ENCODE results near the gene GXYLT2. TPM values are rescaled to one million over a fixed set of nuclear protein-coding genes. Genes with fewer than 3 reads are reported as not detected.

GXYLT2 gene
- total and polyA plus RNA-seq, 10 of the 15 experiments (the other 5 are each of a cell fraction or from before 2014, with no cell fraction given): 0.27 to 2.6 (median 0.78) TPM

DNA sequence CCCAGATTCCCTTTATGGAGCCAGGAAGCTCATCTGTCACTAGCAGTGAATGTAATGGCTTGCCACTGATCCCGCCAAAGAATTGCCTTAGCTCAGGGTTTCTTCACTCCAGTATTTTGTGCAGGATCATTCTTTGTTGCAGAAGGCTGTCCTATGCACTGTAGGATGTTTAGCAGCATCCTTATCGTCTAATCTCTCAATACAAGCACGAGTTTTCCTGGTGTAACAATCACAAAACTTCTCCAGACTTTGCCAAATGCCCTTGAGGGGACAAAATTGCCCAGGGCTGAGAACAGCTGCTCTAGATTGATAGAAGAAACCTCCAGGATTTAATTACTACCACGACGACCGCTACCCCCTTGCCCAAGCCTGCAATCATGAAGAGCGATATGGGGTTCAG lies 32.8 kb upstream of the GXYLT2 start:
- no peaks in the 10 kb centered on the region for H3K27me3 ChIP-seq (replicated peaks in 1 of 2; ENCODE audit: control insufficient read depth in 2 of 2, insufficient read depth in 2 of 2, low read length in 1 of 2)
- no peak overlapping the region for H3K27ac ChIP-seq (ENCODE audit: control insufficient read depth, insufficient read depth)
- ATAC-seq: no peak
- RAD21 ChIA-PET (ENCODE audit: unreplicated experiment): no interaction called here
- no peaks in the 10 kb centered on the region for H3K79me2 ChIP-seq (ENCODE audit: control insufficient read depth, insufficient read depth, low read length)
- no peak overlapping the region for H2AFZ ChIP-seq (ENCODE audit: control insufficient read depth, low read depth, low read length)
- POLR2A ChIA-PET: no interaction called here
- H3K9me3 ChIP-seq (replicated peaks; ENCODE audit: control insufficient read depth, insufficient read depth, low read length): no peaks in the 10 kb centered on the region
- no peak overlapping the region for H3K9ac ChIP-seq (ENCODE audit: control insufficient read depth, insufficient read depth, low read length)
- in situ Hi-C loops (cut with MboI) (loop anchor here (10.0 kb wide), 1 partner anchor 200 kb away; no protein-coding TSS in a partner anchor), intact Hi-C loops (cut with micrococcal nuclease; ENCODE audit: unreplicated experiment) (no loop called here)
- CTCF ChIA-PET: interaction anchor here (0.9 to 1.5 kb wide), 2 partner anchors 37 to 201 kb away, joined by 3 to 5 read pairs; no protein-coding TSS in a partner anchor
- no peak for DNase-seq (ENCODE audit: low read depth, low spot score)
- no peaks in the 10 kb centered on the region for H3K36me3 ChIP-seq (ENCODE audit: control insufficient read depth in 2 of 2, insufficient read depth in 2 of 2, low read length in 1 of 2)
- TF ChIP-seq FOXK2 (IDR thresholded peaks at IDR 0.05) (no peak), CBFB (IDR thresholded peaks at IDR 0.05; ENCODE audit: low read depth) (no peak), ZNF622 (IDR thresholded peaks at IDR 0.05) (no peak), RUNX3 (IDR thresholded peaks at IDR 0.05; ENCODE audit: low read length) (no peak), YBX1 (IDR thresholded peaks at IDR 0.05) (no peak), RAD51 (IDR thresholded peaks at IDR 0.05) (no peak)
- no peak overlapping the region for H3K4me3 ChIP-seq
- BruUV-seq (replicated peaks): no TSS peak
- SMC1A ChIA-PET (ENCODE audit: uncharacterized antibody, unreplicated experiment): no interaction called here
- no peak overlapping the region for H3K4me2 ChIP-seq (ENCODE audit: control insufficient read depth, insufficient read depth)
- no peak for FAIRE-seq
- H3K4me1 ChIP-seq (ENCODE audit: control insufficient read depth, insufficient read depth, low read length): peaks cover 16% of the 10 kb centered on the region
- H4K20me1 ChIP-seq (ENCODE audit: control insufficient read depth, insufficient read depth): no peaks in the 10 kb centered on the region
- WGBS (ENCODE audit: insufficient coverage, insufficient replicate concordance, low lambda C conversion rate, missing lambda C conversion rate): 66% methylated on average over 7 of the region's 7 CpGs

DNA sequence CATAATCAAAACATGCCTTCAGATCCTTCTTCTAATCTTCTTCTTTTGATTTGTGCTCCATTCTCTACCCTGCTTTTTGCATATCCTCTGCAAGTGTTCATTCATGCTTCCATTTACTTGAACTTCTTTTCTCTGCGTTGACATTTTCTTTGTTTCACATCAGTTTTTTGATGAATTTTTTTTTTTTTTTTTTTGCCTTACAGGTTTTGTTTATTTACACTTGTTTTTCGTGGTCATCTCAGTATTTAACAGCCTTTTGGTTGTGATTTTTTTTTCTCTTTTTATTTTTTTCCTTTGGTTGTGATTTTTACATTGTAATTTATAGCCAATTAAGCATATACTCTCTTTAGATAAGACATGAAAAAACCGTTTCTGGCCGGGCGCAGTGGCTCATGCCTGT lies 27.8 kb upstream of the GXYLT2 start:
- no peak overlapping the region for H3K4me2 ChIP-seq (ENCODE audit: control insufficient read depth, insufficient read depth)
- SMC1A ChIA-PET (ENCODE audit: uncharacterized antibody, unreplicated experiment): interaction anchor here (1.7 kb wide), 1 partner anchor 9 kb away, joined by 11 read pairs; no protein-coding TSS in a partner anchor
- FAIRE-seq (no peak), ATAC-seq (no peak), DNase-seq (ENCODE audit: low read depth, low spot score) (no peak)
- no peaks in the 10 kb centered on the region for H3K27me3 ChIP-seq (replicated peaks in 1 of 2; ENCODE audit: control insufficient read depth in 2 of 2, insufficient read depth in 2 of 2, low read length in 1 of 2)
- intact Hi-C loops (cut with micrococcal nuclease; ENCODE audit: unreplicated experiment) (no loop called here), in situ Hi-C loops (cut with MboI) (no loop called here)
- H3K79me2 ChIP-seq (ENCODE audit: control insufficient read depth, insufficient read depth, low read length): no peaks in the 10 kb centered on the region
- no peaks in the 10 kb centered on the region for H3K36me3 ChIP-seq (ENCODE audit: control insufficient read depth in 2 of 2, insufficient read depth in 2 of 2, low read length in 1 of 2)
- H2AFZ ChIP-seq (ENCODE audit: control insufficient read depth, low read depth, low read length): no peak overlapping the region
- no peaks in the 10 kb centered on the region for H3K9me3 ChIP-seq (replicated peaks; ENCODE audit: control insufficient read depth, insufficient read depth, low read length)
- no peaks in the 10 kb centered on the region for H4K20me1 ChIP-seq (ENCODE audit: control insufficient read depth, insufficient read depth)
- TF ChIP-seq ZNF274 (IDR thresholded peaks at IDR 0.05; ENCODE audit: insufficient read depth, insufficient read length) (no peak), SREBF1 (IDR thresholded peaks at IDR 0.05; ENCODE audit: low read length) (no peak), SREBF2 (IDR thresholded peaks at IDR 0.05; ENCODE audit: low read length) (no peak)
- TF ChIP-seq, protein P1, sequence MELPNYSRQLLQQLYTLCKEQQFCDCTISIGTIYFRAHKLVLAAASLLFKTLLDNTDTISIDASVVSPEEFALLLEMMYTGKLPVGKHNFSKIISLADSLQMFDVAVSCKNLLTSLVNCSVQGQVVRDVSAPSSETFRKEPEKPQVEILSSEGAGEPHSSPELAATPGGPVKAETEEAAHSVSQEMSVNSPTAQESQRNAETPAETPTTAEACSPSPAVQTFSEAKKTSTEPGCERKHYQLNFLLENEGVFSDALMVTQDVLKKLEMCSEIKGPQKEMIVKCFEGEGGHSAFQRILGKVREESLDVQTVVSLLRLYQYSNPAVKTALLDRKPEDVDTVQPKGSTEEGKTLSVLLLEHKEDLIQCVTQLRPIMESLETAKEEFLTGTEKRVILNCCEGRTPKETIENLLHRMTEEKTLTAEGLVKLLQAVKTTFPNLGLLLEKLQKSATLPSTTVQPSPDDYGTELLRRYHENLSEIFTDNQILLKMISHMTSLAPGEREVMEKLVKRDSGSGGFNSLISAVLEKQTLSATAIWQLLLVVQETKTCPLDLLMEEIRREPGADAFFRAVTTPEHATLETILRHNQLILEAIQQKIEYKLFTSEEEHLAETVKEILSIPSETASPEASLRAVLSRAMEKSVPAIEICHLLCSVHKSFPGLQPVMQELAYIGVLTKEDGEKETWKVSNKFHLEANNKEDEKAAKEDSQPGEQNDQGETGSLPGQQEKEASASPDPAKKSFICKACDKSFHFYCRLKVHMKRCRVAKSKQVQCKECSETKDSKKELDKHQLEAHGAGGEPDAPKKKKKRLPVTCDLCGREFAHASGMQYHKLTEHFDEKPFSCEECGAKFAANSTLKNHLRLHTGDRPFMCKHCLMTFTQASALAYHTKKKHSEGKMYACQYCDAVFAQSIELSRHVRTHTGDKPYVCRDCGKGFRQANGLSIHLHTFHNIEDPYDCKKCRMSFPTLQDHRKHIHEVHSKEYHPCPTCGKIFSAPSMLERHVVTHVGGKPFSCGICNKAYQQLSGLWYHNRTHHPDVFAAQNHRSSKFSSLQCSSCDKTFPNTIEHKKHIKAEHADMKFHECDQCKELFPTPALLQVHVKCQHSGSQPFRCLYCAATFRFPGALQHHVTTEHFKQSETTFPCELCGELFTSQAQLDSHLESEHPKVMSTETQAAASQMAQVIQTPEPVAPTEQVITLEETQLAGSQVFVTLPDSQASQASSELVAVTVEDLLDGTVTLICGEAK (IDR thresholded peaks at IDR 0.05; ENCODE audit: borderline replicate concordance): peak; percentile 57; the same call in 1 of the 2 replicates
- no peak overlapping the region for H3K27ac ChIP-seq (ENCODE audit: control insufficient read depth, insufficient read depth)
- RAD21 ChIA-PET (ENCODE audit: unreplicated experiment): interaction anchor here (1.4 kb wide), 1 partner anchor 12 kb away, joined by 4 read pairs; the partner anchor contains the start of gene SHQ1
- H3K9ac ChIP-seq (ENCODE audit: control insufficient read depth, insufficient read depth, low read length): no peak overlapping the region
- POLR2A ChIA-PET: no interaction called here
- H3K4me1 ChIP-seq (ENCODE audit: control insufficient read depth, insufficient read depth, low read length): no peaks in the 10 kb centered on the region
- no peak overlapping the region for H3K4me3 ChIP-seq
- BruUV-seq (replicated peaks): no TSS peak
- 40% methylated on average over 5 of the region's 5 CpGs for WGBS (ENCODE audit: insufficient coverage, insufficient replicate concordance, low lambda C conversion rate, missing lambda C conversion rate)
- CTCF ChIA-PET: interaction anchor here (1.0 kb wide), 1 partner anchor 9 kb away, joined by 4 read pairs; no protein-coding TSS in a partner anchor

Measured in GM12878 (cell line).